Hematopoietic multipotent progenitor cell treated with erythropoietin and hydrocortisone succinate and interleukin-3 and kit ligand, for 17 days (in vitro differentiated cells): Measurements from ENCODE around the gene SLC25A43.
"Not testable (repeated sequence)": the region's sequence is repeated elsewhere in the genome, so short reads cannot be mapped to it uniquely, and the experiment has no call there.

Experiments
- DNase-seq: peaks from one replicate; pipeline ENCODE4 v3.0.0-alpha.2; 2015; ENCODE audit warnings: low spot score

Gene SLC25A43

DNA sequence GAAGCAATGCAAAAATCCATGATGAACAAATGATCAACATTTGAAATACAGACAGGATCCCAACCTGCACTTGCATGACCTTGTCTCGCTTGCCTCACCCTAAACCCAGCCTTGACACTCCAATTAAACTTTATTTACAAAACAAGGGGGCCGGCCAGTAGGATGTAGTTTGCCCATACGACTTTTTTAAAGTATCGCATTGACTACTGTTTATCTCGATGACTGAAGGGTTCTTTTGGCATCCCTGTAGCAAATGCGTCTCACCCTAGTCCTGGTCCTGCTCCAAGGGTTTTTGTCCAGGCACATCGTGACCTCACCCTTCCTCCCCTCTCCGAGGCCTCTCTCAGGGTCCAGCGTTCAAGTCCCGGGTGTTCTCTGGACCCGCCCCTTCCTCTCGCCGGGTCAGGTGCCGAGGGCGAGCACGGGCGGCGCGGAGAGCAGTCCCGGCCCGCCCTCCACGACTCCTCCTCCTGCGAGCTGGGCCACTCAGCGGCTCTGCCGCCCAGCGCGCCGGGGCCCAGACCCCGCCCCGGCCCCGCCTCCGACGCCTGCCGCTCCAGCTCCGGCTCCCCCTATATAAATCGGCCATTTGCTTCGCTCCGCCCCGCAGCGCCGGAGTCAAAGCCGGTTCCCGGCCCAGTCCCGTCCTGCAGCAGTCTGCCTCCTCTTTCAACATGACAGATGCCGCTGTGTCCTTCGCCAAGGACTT is 68.9 kb downstream of the SLC25A43 start, which contains the start of gene SLC25A5:
Gene SLC25A5, plus strand, starts transcription at position 603 of the 709 bp plus-strand sequence. Its CDS starts 72 bp downstream, at position 675.
- peak; percentile 75 for DNase-seq

DNA sequence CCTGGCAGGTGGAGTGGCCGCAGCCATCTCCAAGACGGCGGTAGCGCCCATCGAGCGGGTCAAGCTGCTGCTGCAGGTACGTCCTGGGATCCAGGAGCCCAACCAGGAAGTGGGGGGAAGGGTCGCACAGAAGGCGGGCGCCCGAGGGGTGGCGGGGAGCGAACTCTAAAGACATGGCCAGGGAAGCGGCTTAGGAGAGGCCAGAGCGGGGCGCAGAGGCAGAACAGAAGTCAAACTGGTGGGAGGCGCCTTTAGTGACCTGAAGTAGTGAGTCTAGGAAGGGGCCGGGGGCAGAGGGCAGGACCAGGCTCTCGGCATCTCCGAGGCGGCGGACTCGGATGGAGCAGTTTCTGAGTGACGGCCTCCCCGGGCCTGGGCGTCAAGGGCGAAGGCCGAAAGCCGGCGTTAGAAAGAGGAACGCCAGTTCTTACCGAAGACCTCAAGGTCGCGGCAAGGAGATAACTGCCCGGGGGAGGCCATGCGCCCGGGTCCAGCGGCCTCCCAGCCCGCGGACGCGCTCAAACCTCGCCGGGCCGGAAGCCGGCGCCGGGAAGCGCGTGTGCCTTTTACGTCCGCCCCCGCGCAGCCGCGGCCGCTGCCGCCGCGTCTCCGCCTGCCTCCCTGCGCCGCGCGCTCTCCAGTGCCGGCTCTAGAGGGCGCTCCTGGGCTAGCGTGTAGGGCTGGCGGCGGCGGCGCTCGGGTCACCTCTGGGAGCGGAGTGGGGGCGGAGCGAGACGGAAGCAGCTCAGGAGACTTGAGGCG is 69.6 kb downstream of the SLC25A43 start:
- DNase-seq: peak; percentile 89

DNA sequence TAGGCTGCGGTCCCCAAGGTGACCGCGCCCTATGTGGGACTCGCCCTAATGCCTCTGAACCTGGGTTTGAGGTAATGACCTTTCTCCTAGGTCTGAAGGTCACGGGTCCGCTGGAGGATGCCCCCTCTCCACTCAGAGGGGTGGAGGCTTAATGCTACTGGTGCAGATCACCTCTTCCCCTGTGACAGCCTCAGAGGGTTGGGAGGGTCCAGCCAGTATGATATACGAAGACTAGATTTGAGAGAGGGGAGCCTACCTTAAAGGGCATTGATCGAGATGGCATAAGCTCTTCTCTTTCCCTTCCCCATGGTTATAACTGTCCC is 70.1 kb downstream of the SLC25A43 start:
- DNase-seq: no peak

GRCh38 chrX:119474615-119475388 is 75.7 kb downstream of the SLC25A43 start:
- no peak for DNase-seq

DNA sequence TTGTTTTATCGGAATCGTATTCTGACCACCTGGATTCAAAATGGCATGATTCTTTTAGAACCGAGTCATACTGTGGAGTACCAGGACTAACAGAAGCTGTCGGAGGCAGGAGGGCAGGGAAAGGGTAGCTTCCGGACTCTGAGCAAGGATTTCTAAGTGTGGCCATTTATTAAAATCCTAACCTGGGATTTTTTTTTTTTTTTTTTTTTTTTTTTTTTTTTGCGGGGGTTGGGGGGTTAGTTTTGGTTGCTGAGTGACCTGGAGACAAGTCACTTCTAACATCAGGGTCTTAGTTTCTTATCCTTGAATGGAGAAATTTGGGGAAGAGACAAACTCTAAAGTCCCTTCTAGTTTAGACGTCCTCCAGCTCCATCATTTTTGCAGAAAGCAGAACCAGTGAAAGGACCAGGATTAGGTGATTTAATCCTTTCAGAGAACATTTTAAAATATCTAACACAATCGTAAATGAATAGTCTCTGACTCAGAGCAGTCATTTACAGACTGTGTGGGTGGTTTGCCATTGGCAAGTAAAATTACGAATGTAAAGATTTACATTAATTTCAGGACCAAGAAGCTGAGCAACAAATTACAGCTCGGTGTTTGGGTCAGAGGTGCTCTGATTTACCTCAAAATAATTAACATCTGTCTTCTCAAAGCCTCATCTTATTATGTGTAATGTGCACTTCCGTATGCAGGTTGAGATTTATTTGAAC is 76.4 kb downstream of the SLC25A43 start:
- DNase-seq: no peak

DNA sequence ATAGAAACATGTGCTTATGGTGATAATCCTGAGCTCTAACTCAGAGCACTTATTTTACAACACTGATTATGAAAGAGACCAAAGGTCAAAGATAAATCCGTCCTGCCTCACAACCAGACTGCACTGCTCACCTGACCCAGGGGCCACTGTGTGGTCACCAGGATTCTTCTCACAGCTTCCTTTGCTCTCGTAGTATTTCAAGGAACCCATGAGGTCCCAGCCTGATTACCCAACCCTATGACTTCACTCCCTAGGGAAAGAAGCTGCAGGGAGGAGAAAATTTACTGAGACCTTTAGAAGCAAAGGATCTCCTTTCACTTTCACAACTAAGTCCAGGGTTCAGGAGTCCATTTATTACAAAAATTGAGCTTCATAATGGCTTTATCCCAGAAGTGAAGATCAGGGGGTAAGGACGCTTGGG is 78.7 kb downstream of the SLC25A43 start:
- DNase-seq: no peak

- DNase-seq: no peak
These were observed 79.4 kb downstream of the SLC25A43 start for GRCh38 chrX:119478504-119478903.

- no peak for DNase-seq
These were observed 80.7 kb downstream of the SLC25A43 start for GRCh38 chrX:119479845-119480244.

- peak; percentile 49 for DNase-seq
These were observed 82.2 kb downstream of the SLC25A43 start for GRCh38 chrX:119481323-119481801.

- no peak for DNase-seq
These were observed 82.9 kb downstream of the SLC25A43 start for GRCh38 chrX:119482041-119482440.

DNA sequence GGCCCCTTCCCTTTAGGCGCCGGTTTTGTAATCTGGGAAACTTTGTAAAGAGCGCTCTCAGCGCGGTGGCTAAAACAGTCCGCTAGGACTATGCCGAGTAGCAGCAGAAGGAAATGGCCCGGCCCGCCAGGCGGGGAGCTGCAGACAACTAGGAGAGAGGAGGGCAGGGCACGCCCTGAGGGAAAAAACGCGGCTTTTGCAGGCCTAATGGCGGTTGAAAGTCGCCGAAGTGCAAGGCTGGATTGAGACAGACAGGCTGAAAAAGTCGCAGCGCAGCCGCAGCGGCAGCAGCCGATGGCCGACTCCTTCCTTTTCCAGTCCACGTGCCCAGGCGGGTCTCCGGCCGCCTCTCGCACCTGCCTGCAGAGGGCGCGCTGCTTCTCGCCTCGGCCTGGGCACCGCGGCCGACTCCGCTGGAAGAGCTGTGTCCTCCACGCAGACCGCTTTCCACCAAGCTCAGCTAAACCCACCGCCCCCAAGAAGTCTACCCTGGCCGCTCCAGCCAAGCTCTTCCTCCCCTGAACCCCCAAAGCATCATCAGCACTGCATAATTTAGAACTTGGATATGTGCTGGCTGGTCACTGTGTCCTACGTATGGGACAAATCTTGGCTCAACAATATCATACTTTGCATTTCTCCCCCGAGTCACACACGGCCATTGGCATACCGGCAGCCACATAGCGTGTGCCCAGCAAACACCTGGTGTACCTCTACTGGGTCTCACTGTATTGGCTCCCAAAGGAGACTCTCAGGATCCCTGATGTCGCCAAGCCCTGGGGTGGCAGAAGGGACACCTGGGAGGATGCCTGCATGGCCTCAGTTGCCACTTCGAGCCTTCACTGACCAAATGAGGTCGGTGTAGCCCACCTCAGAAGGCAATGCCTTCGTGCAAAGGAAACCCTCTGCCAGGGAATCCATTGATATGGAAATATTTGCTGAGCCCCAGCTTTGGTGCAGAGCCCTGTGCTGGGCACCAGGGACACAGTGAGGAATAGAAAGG is 83.6 kb downstream of the SLC25A43 start:
- DNase-seq: peak; percentile 64

DNA sequence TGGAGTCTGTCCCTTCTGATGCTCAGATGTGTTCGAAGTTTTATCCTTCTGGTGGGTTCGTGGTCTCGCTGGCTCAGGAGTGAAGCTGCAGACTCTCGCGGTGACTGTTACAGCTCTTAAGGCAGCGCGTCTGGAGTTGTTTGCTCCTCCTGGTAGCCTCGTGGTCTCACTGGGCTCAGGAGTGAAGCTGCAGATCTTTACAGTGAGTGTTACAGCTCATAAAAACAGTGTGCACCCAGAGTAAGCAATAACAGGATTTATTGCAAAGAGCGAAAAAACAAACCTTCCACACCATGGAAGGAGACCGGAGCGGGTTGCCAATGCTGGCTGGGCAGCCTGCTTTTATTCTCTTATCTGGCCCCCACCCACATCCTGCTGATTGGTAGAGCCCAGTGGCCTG is 87.6 kb downstream of the SLC25A43 start:
- no peak for DNase-seq

- DNase-seq: not testable (repeated sequence)
These were observed 88.6 kb downstream of the SLC25A43 start for GRCh38 chrX:119487766-119488165.

GRCh38 chrX:119488749-119489148 is 89.6 kb downstream of the SLC25A43 start:
- DNase-seq: peak; percentile 52

GRCh38 chrX:119489212-119490074 is 90.3 kb downstream of the SLC25A43 start:
- DNase-seq: no peak

GRCh38 chrX:119492463-119492862 is 93.3 kb downstream of the SLC25A43 start:
- no peak for DNase-seq

GRCh38 chrX:119493851-119494495 is 94.8 kb downstream of the SLC25A43 start:
- not testable (repeated sequence) for DNase-seq

GRCh38 chrX:119495734-119496726 is 96.9 kb downstream of the SLC25A43 start:
- DNase-seq: no peak
